Measurements from ENCODE around the gene SELENON.

SELENON gene

DNA sequence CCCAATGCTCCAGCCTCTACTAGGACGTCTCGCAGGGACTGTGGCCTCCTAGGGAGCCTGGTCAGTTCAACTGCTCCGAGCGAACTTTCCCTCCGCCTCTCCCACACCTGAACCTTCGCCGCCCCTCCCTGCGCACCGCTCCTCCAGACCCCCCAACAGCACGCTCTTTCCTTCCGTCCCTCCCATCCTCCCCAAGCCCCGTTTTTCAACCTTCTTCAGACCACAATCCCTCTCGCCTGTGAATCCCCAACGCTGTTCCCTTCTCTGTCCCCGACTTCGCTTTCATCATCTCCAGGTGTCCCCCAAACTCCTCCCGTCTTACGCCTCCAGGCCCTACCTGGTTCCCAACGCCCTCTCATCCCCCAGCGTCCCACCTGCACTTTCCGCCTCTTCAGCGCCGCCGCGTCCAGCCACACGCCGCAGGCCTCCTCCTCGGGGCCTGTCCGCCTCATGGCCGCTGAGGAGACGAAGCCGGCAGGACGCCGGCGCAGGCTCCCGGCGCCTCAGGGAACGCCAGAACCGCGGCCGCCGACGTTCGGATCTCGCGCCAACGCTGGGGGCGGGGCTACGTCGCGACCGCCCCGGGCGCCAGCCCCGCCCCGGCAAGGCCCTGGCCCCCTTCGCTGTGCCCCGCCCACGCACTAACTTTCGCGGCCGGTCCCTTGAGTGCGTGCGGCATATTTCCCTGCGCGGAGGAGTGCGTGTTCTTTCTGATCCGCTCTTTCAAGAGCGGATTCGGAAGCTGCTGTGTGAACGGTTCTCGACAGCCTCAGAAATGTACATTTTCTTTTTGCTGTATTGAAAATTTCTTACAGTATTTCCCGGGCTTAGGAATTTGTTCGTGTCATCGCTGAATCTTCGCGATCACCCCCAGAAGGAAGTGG, 59.2 kb downstream of the SELENON start, which contains the start of gene AUNIP:
AUNIP (minus strand) TSS at position 552 of the 884 bp plus-strand sequence; CDS start at position 452, 100 bp downstream.
- TF ChIP-seq L3MBTL2 (conservative IDR thresholded peaks at IDR 0.05) (peak; percentile 97), FOXM1 (IDR thresholded peaks at IDR 0.05; ENCODE audit: borderline replicate concordance) (no peak), ELF4 (IDR thresholded peaks at IDR 0.05) (no peak; the same call in 1 of the 2 replicates)
- peak; percentile 97 for DNase-seq (ENCODE audit: extremely low spot score)
- POLR2A ChIA-PET, result interaction anchor here (0.8 to 2.1 kb wide), 5 partner anchors 10 to 138 kb away, joined by 3 to 7 read pairs (median 4); partner anchors contain the start of genes PAFAH2 and PAQR7
- CTCF ChIA-PET, result no interaction called here

DNA sequence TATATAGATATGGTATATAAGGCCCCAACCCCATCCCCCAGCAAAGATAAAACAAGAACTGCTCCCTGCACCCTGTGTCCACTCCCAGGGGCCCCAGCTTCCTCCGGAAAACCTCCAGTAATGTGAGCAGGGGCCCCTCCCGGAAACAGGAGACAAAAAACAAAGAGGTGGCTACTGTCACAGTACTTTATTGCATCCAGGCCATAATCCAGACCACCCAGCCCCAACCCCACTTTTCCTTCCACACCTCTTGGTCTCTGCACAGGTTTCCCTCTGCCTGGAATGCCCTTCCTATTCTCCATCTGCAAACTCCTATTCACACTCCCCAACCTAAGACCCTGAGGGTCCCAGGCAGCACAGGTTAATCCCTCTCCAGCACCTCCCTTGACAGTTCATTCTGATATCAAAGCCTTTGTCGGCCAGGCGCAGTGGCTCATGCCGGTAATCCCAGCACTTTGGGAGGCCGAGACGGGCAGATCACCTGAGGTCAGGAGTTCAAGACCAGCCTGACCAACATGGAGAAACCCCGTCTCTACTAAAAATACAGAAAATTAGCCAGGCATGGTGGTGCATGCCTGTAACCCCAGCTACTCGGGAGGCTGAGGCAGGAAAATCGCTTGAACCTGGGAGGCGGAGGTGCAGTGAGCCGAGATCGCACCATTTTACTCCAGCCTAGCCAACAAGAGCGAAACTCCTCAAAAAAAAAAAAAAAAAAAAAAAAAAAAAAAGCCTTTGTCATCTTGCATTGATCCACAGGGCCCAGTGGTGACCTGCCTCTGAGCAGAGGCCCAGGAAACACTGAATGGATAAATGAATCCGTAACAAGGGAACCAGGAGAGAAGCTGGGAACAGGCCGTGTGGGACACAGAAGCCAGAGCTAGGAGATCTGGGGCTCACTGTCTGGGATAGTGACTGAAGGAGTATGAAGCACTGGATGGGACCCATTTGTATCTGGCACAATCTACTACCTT, 61.6 kb downstream of the SELENON start:
- ChIA-PET CTCF (no interaction called here), POLR2A (interaction anchor here (1.7 kb wide), 1 partner anchor 13 kb away, joined by 11 read pairs; the partner anchor contains the start of gene PAQR7)
- TF ChIP-seq FOXA1 (IDR thresholded peaks at IDR 0.05), result no peak
- TF ChIP-seq ZNF384 (IDR thresholded peaks at IDR 0.05), result peak; percentile 52
- no peak for DNase-seq (ENCODE audit: extremely low spot score)

DNA sequence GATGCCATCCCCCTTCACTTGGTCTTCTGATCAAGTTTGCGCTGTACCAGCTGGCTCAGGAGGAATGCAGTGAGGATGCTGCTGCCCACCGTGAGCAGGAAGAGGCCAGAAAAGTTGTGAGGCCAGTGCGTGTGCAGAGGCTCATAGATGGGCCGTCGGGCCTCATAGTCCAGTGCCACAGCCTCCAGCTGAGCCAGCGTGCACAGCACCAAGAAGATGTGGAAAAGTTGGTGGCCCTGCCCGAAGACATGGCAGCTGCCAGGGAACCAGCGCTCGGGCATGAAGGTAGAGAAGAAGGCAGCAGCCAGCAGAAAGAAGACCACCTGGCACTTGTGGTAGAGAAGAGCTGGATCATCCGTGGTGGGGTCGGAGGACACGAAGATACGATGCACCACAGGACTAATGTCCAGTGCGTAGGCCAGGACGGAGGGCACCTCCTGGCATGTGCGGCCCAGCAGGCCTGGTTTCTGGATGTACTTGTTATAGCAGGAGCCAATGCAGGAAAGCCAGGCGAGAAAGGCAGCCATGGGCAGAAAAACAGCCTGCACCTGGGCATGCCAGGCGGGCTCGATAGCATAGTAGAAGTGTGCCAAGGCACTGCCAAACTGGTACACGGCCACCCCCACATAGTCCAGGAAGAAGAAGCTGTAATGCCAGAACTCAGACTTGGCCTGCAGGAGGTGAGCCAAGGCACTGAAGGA, 62.9 kb downstream of the SELENON start:
- no peak for TF ChIP-seq HDGF (IDR thresholded peaks at IDR 0.05; ENCODE audit: borderline replicate concordance)
- TF ChIP-seq SUZ12 (IDR thresholded peaks at IDR 0.05), result no peak
- TF ChIP-seq L3MBTL2 (conservative IDR thresholded peaks at IDR 0.05), result no peak
- no peak for TF ChIP-seq FOXA1 (IDR thresholded peaks at IDR 0.05)
- TF ChIP-seq ZNF384 (IDR thresholded peaks at IDR 0.05), result no peak
- no peak for TF ChIP-seq LEF1 (IDR thresholded peaks at IDR 0.05; ENCODE audit: borderline replicate concordance)
- no peak for TF ChIP-seq NFRKB (IDR thresholded peaks at IDR 0.05)
- TF ChIP-seq SP1 (IDR thresholded peaks at IDR 0.05), result no peak
- TF ChIP-seq BHLHE40 (IDR thresholded peaks at IDR 0.05; ENCODE audit: borderline replicate concordance), result no peak
- no peak for TF ChIP-seq ELF4 (IDR thresholded peaks at IDR 0.05)
- no peak for TF ChIP-seq TARDBP (IDR thresholded peaks at IDR 0.05)
- no peak for TF ChIP-seq ARNT (IDR thresholded peaks at IDR 0.05)
- TF ChIP-seq, protein P1, sequence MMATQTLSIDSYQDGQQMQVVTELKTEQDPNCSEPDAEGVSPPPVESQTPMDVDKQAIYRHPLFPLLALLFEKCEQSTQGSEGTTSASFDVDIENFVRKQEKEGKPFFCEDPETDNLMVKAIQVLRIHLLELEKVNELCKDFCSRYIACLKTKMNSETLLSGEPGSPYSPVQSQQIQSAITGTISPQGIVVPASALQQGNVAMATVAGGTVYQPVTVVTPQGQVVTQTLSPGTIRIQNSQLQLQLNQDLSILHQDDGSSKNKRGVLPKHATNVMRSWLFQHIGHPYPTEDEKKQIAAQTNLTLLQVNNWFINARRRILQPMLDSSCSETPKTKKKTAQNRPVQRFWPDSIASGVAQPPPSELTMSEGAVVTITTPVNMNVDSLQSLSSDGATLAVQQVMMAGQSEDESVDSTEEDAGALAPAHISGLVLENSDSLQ (IDR thresholded peaks at IDR 0.05), result no peak
- no peak for TF ChIP-seq FOXK2 (IDR thresholded peaks at IDR 0.05)
- DNase-seq (ENCODE audit: extremely low spot score), result no peak
- ChIA-PET POLR2A (interaction anchor here (1.7 kb wide), 1 partner anchor 12 kb away, joined by 11 read pairs; the partner anchor contains the start of gene PAQR7), CTCF (no interaction called here)

DNA sequence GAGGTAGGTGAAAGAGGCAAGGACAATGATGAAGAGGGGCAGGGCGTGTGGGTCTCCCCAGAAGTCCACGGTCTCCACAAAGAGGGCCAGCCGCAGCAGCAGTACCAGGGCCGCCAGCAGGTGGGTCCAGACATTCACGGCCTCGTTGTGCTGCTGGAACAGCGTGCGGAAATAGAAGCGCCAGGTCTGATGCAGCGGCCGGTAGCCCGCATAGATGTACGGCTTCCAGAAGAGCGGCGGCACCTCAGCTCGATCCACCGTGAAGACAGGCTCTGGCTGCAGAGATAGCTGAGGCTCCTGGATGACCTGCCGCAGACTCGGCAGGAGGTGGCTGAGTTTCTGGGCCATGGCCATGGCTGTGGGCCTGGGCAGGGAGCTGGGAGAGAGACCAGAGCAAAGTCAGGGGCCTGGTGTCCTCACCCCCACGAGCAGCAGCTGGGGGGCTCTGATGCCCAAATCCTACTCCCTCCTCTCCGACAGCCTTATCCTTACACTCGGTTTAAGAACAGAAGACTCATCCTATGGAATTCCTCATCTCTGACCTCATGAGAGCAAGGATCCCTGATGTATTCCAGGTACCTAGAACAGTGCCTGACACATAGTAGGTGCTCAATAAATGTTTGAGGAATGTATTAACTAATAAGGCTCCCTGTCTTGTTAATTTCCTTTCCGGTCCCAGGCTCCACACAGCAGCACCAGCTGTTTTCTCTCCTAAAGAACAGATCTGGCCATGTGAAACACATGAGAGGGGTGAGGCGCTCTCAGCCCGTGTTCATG, 63.7 kb downstream of the SELENON start:
- TF ChIP-seq ZNF384 (IDR thresholded peaks at IDR 0.05), result no peak
- no peak for TF ChIP-seq FOXA1 (IDR thresholded peaks at IDR 0.05)
- TF ChIP-seq SP1 (IDR thresholded peaks at IDR 0.05), result no peak
- TF ChIP-seq NFRKB (IDR thresholded peaks at IDR 0.05), result no peak
- TF ChIP-seq CTBP1 (IDR thresholded peaks at IDR 0.05; ENCODE audit: borderline replicate concordance), result no peak
- no peak for TF ChIP-seq HDGF (IDR thresholded peaks at IDR 0.05; ENCODE audit: borderline replicate concordance)
- TF ChIP-seq LEF1 (IDR thresholded peaks at IDR 0.05; ENCODE audit: borderline replicate concordance), result no peak
- no peak for TF ChIP-seq ARNT (IDR thresholded peaks at IDR 0.05)
- TF ChIP-seq, protein P1 (IDR thresholded peaks at IDR 0.05), result no peak
- no peak for TF ChIP-seq FOXM1 (IDR thresholded peaks at IDR 0.05; ENCODE audit: borderline replicate concordance)
- no peak for TF ChIP-seq FOXK2 (IDR thresholded peaks at IDR 0.05)
- no peak for DNase-seq (ENCODE audit: extremely low spot score)
- ChIA-PET POLR2A (no interaction called here), CTCF (no interaction called here)

DNA sequence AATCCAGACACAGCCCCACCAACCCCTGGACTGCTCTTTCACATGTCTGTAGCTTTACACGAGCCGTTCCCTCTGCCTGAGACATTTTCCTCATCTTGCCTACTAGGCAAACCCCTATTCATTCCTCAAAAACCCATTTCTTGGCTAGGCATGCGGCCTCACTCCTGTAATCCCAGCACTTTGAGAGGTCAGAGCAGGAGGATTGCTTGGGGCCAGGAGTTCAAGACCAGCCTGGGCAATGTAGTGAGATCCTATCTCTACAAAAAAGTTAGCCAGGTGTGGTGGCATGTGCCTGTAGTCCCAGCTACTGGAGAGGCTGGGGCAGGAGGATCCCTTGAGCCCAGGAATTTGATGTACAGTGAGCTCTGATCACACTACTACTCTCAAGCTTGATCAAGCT, 64.4 kb downstream of the SELENON start:
- TF ChIP-seq TARDBP (IDR thresholded peaks at IDR 0.05) (no peak), ELF4 (IDR thresholded peaks at IDR 0.05) (no peak), FOXM1 (IDR thresholded peaks at IDR 0.05; ENCODE audit: borderline replicate concordance) (no peak), CTBP1 (IDR thresholded peaks at IDR 0.05; ENCODE audit: borderline replicate concordance) (no peak), FOXA1 (IDR thresholded peaks at IDR 0.05) (no peak), NFRKB (IDR thresholded peaks at IDR 0.05) (no peak), ZNF384 (IDR thresholded peaks at IDR 0.05) (no peak), L3MBTL2 (conservative IDR thresholded peaks at IDR 0.05) (no peak), LEF1 (IDR thresholded peaks at IDR 0.05; ENCODE audit: borderline replicate concordance) (no peak), SUZ12 (IDR thresholded peaks at IDR 0.05) (no peak), SP1 (IDR thresholded peaks at IDR 0.05) (no peak), FOXK2 (IDR thresholded peaks at IDR 0.05) (no peak), HDGF (IDR thresholded peaks at IDR 0.05; ENCODE audit: borderline replicate concordance) (no peak), BHLHE40 (IDR thresholded peaks at IDR 0.05; ENCODE audit: borderline replicate concordance) (no peak), ARNT (IDR thresholded peaks at IDR 0.05) (no peak)
- TF ChIP-seq, protein P1 (IDR thresholded peaks at IDR 0.05), result no peak
- ChIA-PET POLR2A (no interaction called here), CTCF (no interaction called here)
- no peak for DNase-seq (ENCODE audit: extremely low spot score)
